GM21447 (cell line): ENCODE data around the gene MYO1G.
"Not testable (repeated sequence)": the region's sequence is repeated elsewhere in the genome, so short reads cannot be mapped to it uniquely, and the experiment has no call there.

ENCODE experiments used
- ATAC-seq: cut with Tn5 transposase; IDR thresholded peaks from one replicate; pipeline ENCODE4 v1.9.1; 2021; ENCODE audit not compliant: unreplicated experiment

MYO1G gene

DNA sequence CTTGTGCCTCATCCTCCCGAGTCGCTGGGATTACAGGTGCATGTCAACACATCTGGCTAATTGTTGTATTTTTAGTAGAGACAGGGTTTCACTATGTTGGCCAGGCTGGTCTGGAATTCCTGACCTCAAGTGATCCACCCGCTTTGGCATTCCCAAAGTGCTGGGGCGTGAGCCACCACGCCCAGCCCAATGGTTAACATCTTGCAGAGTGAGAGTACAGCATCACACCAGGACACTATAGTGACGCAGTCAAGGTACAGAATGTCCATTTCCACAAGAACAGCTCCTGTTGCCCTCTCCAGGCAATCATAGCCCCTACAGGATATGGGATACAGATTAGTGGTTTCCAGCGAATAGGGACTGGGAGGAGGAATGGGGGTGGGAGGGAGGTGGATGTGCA lies 34.0 kb downstream of the MYO1G start:
- ATAC-seq = no peak

- ATAC-seq = no peak
Observed at GRCh38 chr7:44943631-44944030, 35.2 kb downstream of the MYO1G start.

GRCh38 chr7:44937426-44937825 lies 41.4 kb downstream of the MYO1G start:
- ATAC-seq = no peak

- ATAC-seq = no peak
Observed at GRCh38 chr7:44936322-44936721, 42.5 kb downstream of the MYO1G start.

- no peak for ATAC-seq
Observed at GRCh38 chr7:44935583-44935982, 43.2 kb downstream of the MYO1G start.

DNA sequence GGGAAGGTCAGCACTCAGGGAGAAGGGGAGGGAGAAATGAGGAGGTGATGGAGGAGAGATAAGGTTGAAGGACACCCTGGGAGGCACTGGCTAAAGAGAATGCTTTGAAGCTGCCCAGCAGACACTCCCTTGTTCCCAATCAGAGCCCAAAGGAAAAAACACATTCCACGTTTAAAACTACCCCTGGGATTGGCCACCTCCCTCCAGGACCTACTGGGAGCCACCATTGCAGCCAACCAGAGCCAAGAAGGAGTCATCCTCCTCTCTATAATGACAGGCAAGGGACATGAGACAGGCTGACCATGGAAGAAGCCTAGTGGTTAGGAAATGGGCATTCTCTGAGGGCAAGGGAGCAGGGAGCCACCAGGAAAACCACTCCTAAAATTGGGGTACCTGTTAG lies 43.8 kb downstream of the MYO1G start:
- no peak for ATAC-seq

DNA sequence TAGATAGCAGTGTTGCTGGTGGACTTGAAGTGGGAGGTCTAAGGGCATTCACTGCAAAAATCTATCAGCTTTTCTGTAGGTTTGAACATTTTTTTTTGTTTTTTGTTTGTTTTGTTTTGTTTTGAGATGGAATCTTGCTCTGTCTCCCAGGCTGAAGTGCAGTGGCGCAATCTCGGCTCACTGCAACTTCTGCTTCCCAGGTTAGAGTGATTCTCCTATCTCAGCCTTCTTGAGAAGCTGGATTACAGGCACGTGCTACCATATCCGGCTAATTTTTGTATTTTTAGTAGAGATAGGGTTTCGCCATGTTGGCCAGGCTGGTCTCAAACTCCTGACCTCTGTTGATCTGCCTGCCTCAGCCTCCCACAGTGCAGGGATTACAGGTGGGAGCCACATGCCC lies 44.3 kb downstream of the MYO1G start:
- not testable (repeated sequence) for ATAC-seq

- no peak for ATAC-seq
Observed at GRCh38 chr7:44930921-44931320, 47.9 kb downstream of the MYO1G start.

GRCh38 chr7:44922351-44922694 lies 56.5 kb downstream of the MYO1G start:
- ATAC-seq = no peak

GRCh38 chr7:44921607-44922350 lies 57.0 kb downstream of the MYO1G start:
- peak; percentile 70 for ATAC-seq

DNA sequence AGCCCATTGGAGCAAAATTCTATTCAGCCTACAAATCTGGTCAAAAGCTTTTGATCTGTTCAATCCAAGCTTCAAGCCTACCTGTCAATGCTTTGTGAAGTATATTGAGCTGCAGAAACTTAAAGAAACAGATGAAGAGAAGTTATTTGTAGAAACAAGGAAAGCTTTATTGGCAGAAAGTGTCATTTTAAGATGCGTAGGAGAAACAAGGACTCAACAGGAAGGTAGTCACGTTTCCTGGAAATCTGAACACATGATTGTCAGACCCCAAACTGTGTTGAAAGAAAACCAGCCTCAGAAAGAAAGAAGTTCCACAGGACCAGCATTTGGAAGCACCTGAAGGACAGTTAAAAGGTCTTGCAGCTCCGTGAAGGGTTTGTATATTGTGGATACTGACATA lies 58.7 kb downstream of the MYO1G start:
- no peak for ATAC-seq

DNA sequence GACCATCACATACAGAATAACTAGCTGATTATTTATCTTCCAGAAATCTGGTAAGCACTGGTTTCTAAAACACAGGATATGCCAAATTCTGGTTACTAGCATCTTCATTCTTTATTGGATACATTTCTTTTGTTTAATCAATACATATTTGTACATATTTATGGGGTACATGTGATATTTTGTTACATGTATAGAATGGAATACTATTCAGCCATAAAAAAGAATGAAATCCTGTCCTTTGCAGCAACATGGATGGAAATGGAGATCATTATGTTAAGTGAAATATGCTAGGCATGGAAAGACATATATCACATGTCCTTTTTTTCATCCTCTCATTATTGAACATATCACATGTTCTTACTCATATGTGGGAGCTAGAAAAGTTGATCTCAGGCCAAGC lies 60.8 kb downstream of the MYO1G start:
- no peak for ATAC-seq

DNA sequence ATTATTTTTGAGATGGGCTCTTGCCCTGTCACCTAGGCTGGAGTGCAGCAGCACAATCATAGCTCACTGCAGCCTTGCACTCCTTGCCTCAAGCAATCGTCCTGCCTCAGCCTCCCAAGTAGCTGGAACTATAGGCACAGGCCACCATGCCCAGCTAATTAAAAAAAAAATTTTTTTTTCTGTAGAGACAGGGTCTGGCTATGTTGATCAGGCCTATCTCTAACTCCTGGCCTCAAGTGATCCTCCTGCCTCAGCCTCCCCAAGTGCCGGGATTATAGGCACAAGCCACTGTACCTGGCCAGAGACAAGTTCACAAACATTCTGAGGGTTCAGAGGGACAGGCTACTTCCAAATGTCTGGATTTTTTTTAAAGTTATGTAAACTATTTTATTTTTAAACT lies 61.4 kb downstream of the MYO1G start:
- ATAC-seq = no peak

- peak; percentile 57 for ATAC-seq
Observed at GRCh38 chr7:44914992-44915607, 63.7 kb downstream of the MYO1G start.

DNA sequence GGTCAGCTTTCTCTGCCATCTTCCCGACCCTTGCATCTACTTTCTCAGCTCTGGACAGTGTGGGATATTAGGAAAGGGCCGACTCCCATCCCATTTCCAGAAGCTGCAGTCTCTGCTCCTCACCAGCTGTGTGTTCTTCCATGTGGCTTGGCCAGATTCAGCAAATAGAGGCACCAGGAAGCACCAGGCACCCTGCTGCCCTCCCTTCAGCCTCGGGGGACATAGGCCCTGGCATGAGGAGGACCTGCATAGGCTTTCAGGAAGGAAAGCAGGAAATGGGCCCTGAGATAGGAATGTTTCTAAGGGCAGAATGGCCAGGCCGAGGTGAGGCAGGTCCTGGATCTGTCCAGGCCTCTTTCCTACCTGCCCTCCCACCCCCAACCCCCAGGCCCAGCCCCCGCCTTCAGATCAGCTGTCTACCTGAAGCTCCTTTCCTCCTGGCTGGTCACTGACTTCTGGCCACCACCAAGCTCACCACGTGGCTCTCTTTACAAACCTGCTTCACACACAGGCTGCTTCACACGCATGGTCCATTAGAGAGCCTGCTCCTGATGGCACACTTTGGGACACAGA lies 66.0 kb downstream of the MYO1G start:
- ATAC-seq = no peak
